HCT116 (cell line): ENCODE measurements around the gene PACRG. TPM values are rescaled to one million over a fixed set of nuclear protein-coding genes. Genes with fewer than 3 reads are reported as not detected.

Source experiments
- ATAC-seq: fragments of 200-7000 bp; cut with Tn5 transposase; 2 replicates; pipeline ENCODE4 v1.9.1; 2020; ENCODE audit warnings: mild to moderate bottlenecking, moderate library complexity
- BruUV-seq: library from RNA; stranded (reverse); fragments of 400-500 nt; replicated peaks from 2 replicates; lab custom pipeline; 2021; lab: Mats Ljungman, UMichigan
- CTCF ChIA-PET: fragments of 300-600 bp; sonication (Branson Sonifier 250); formaldehyde crosslinking; loops from one replicate; lab custom pipeline; 2021; ENCODE audit warnings: antibody characterized with exemption; lab: Charles Lee
- POLR2A ChIA-PET: fragments of 300-600, 350-600 bp; sonication (Branson Sonifier 250); formaldehyde crosslinking; loops from one replicate; lab custom pipeline; 2021; ENCODE audit warnings: antibody characterized with exemption; lab: Charles Lee
- RAD21 ChIA-PET, 2 experiments: fragments of 300-600 bp; sonication (Branson Sonifier 250); formaldehyde crosslinking; loops; one replicate each; lab custom pipeline; 2023; ENCODE audit warnings: low total read pairs in 2 of 2; ENCODE audit not compliant: uncharacterized antibody in 2 of 2, unreplicated experiment in 2 of 2, low non-redundant PET in 1 of 2; lab: Charles Lee
- DNase-seq: peaks from one replicate; pipeline ENCODE4 v3.0.0-alpha.2; 2010; ENCODE audit warnings: low read depth, low spot score
- H2AFZ ChIP-seq: fragments of 200-600 bp; shearing (Covaris generic), sonication (generic); 2 replicates; pipeline ENCODE4 v1.6.1; 2017; ENCODE audit warnings: low read depth, mixed run types, mixed read lengths, antibody characterized with exemption, low read length; ENCODE audit not compliant: poor library complexity, severe bottlenecking
- H3K27ac ChIP-seq: 2 replicates; pipeline ENCODE4 v1.5.1; 2012; ENCODE audit warnings: low read depth, low read length
- H3K27me3 ChIP-seq: fragments of 200-600 bp; sonication (generic); 2 replicates; pipeline ENCODE4 v1.6.1; 2016; ENCODE audit warnings: mixed run types, low read length, mixed read lengths; ENCODE audit not compliant: insufficient read depth
- H3K36me3 ChIP-seq, 2 experiments: fragments of 200-500 bp in 1 of 2; fragments of 200-600 bp in 1 of 2; sonication (Bioruptor generic) in 1 of 2; sonication (generic) in 1 of 2; 2 replicates each; pipeline versions ENCODE4 v1.5.1 to v1.6.1; 2014 to 2016; ENCODE audit warnings: low read length in 2 of 2, inconsistent platforms in 1 of 2, mixed read lengths in 1 of 2, mixed run types in 1 of 2; ENCODE audit not compliant: insufficient read depth in 2 of 2, control insufficient read depth in 1 of 2
- H3K4me1 ChIP-seq, 2 experiments: fragments of 200-600 bp in 1 of 2; sonication (generic) in 1 of 2; 2 replicates each; pipeline versions ENCODE4 v1.5.1 to v1.6.1; 2012 to 2017; ENCODE audit warnings: low read length in 2 of 2, inconsistent platforms in 1 of 2, mild to moderate bottlenecking in 1 of 2, mixed read lengths in 1 of 2, mixed run types in 1 of 2, moderate library complexity in 1 of 2; ENCODE audit not compliant: insufficient read depth in 2 of 2, control insufficient read depth in 1 of 2
- H3K4me2 ChIP-seq: fragments of 200-600 bp; sonication (generic); 2 replicates; pipeline ENCODE4 v1.6.1; 2017; ENCODE audit warnings: mixed run types, low read length, mixed read lengths
- H3K4me3 ChIP-seq, 2 experiments: fragments of 200-600 bp in 1 of 2; sonication (generic) in 1 of 2; replicated peaks in 1 of 2; 2 replicates each; pipeline ENCODE4 v1.5.1; 2011 to 2016; ENCODE audit warnings: low read length in 2 of 2, control low read depth in 1 of 2, low read depth in 1 of 2, mild to moderate bottlenecking in 1 of 2, mixed read lengths in 1 of 2, mixed run types in 1 of 2
- H3K79me2 ChIP-seq: fragments of 200-600 bp; sonication (generic); 2 replicates; pipeline ENCODE4 v1.6.1; 2017; ENCODE audit warnings: mild to moderate bottlenecking, mixed run types, low read length, moderate library complexity, mixed read lengths; ENCODE audit not compliant: insufficient read depth
- H3K9ac ChIP-seq: fragments of 200-600 bp; sonication (generic); 2 replicates; pipeline ENCODE4 v1.6.1; 2016; ENCODE audit warnings: low read length, mixed read lengths
- H3K9me2 ChIP-seq: fragments of 200-600 bp; sonication (generic), shearing (Covaris generic); 2 replicates; pipeline ENCODE4 v1.6.1; 2017; ENCODE audit warnings: mixed run types, mild to moderate bottlenecking, moderate library complexity; ENCODE audit not compliant: insufficient read depth
- H3K9me3 ChIP-seq, 2 experiments: fragments of 200-500 bp in 1 of 2; fragments of 200-600 bp in 1 of 2; sonication (Bioruptor generic) in 1 of 2; sonication (generic) in 1 of 2; 2 replicates each; pipeline ENCODE4 v1.6.1; 2014 to 2017; ENCODE audit warnings: low read length in 2 of 2, mixed read lengths in 2 of 2, inconsistent platforms in 1 of 2, low read depth in 1 of 2, mild to moderate bottlenecking in 1 of 2, mixed run types in 1 of 2, moderate library complexity in 1 of 2; ENCODE audit not compliant: control insufficient read depth in 1 of 2, insufficient read depth in 1 of 2
- H4K20me1 ChIP-seq: fragments of 200-600 bp; sonication (generic), shearing (Covaris generic); 2 replicates; pipeline ENCODE4 v1.6.1; 2017; ENCODE audit warnings: mixed run types, mild to moderate bottlenecking, moderate library complexity; ENCODE audit not compliant: insufficient read depth
- ATF3 ChIP-seq: IDR thresholded peaks from 2 replicates; pipeline ENCODE4 v1.6.1; 2012
- CBX3 ChIP-seq: IDR thresholded peaks from 2 replicates; pipeline ENCODE4 v1.6.1; 2012; ENCODE audit warnings: low read depth
- CTCF ChIP-seq, 3 experiments: fragments of 200-600 bp in 1 of 3; sonication (generic) in 1 of 3; IDR thresholded peaks in 2 of 3; conservative IDR thresholded peaks in 1 of 3; 2 replicates each; pipeline ENCODE4 v1.5.1; 2012 to 2017; ENCODE audit warnings: low read depth in 2 of 3, low read length in 2 of 3, antibody characterized with exemption in 1 of 3, borderline replicate concordance in 1 of 3, control low read depth in 1 of 3, mild to moderate bottlenecking in 1 of 3, mixed read lengths in 1 of 3, mixed run types in 1 of 3, moderate library complexity in 1 of 3; ENCODE audit not compliant: insufficient read depth in 1 of 3
- EGR1 ChIP-seq: IDR thresholded peaks from 2 replicates; pipeline ENCODE4 v1.6.1; 2012; ENCODE audit warnings: low read depth
- ELF1 ChIP-seq: IDR thresholded peaks from 2 replicates; pipeline ENCODE4 v1.6.1; 2012; ENCODE audit warnings: low read depth, borderline replicate concordance
- EZH2 ChIP-seq: fragments of 200-600 bp; sonication (generic); IDR thresholded peaks from 2 replicates; pipeline ENCODE4 v1.6.1; 2017; ENCODE audit warnings: antibody characterized with exemption, mixed run types
- EZH2phosphoT487 ChIP-seq: fragments of 200-600 bp; IDR thresholded peaks from 2 replicates; pipeline ENCODE4 v1.6.1; 2018; ENCODE audit warnings: antibody characterized with exemption, borderline replicate concordance
- JUND ChIP-seq: IDR thresholded peaks from 2 replicates; pipeline ENCODE4 v1.6.1; 2012
- MAX ChIP-seq: IDR thresholded peaks from 2 replicates; pipeline ENCODE4 v1.6.1; 2012
- POLR2A ChIP-seq: IDR thresholded peaks from 2 replicates; pipeline ENCODE4 v1.7.0; 2011; ENCODE audit warnings: borderline replicate concordance; ENCODE audit not compliant: insufficient read depth, insufficient read length; ENCODE audit errors: extremely low read depth
- POLR2AphosphoS5 ChIP-seq: IDR thresholded peaks from 2 replicates; pipeline ENCODE4 v1.6.1; 2011; ENCODE audit warnings: mild to moderate bottlenecking, low read depth, low read length, moderate library complexity
- RAD21 ChIP-seq: IDR thresholded peaks from 2 replicates; pipeline ENCODE4 v1.6.1; 2012; ENCODE audit warnings: low read depth, mild to moderate bottlenecking
- REST ChIP-seq: IDR thresholded peaks from 2 replicates; pipeline ENCODE4 v1.6.1; 2012; ENCODE audit warnings: low read depth
- SRF ChIP-seq: IDR thresholded peaks from 2 replicates; pipeline ENCODE4 v1.6.1; 2012; ENCODE audit warnings: low read depth
- TCF7L2 ChIP-seq: IDR thresholded peaks from 2 replicates; pipeline ENCODE4 v1.7.0; 2011; ENCODE audit warnings: borderline replicate concordance, inconsistent platforms; ENCODE audit not compliant: insufficient read depth, insufficient read length; ENCODE audit errors: extremely low read depth
- YY1 ChIP-seq: IDR thresholded peaks from 2 replicates; pipeline ENCODE4 v1.6.1; 2011; ENCODE audit warnings: low read length, low read depth, moderate library complexity, mild to moderate bottlenecking; ENCODE audit not compliant: insufficient replicate concordance; ENCODE audit errors: extremely low read depth
- intact Hi-C: fragments of 100-400 bp; cut with micrococcal nuclease; formaldehyde crosslinking; loops from 2 replicates; pipeline ENCODE4 v1.10.0; 2022
- total RNA-seq: library from RNA; stranded (reverse); gene quantifications from one replicate; pipeline ENCODE4 v1.2.1, GENCODE V29; 2021; ENCODE audit not compliant: unreplicated experiment

Gene PACRG
- total RNA-seq, 1 experiment from 2014 or later: 0.71 TPM

GRCh38 chr6:163261361-163261760 lies 533.6 kb downstream of the PACRG start:
- Histone ChIP-seq H3K4me1 (no peaks in the 10 kb centered on the region), H3K9me3 (no peaks in the 10 kb centered on the region), H4K20me1 (no peaks in the 10 kb centered on the region), H3K79me2 (no peaks in the 10 kb centered on the region), H2AFZ (no peak overlapping the region), H3K9me2 (no peaks in the 10 kb centered on the region)
- no TSS peak for BruUV-seq
- ChIA-PET POLR2A (no interaction called here), CTCF (no interaction called here)
- TF ChIP-seq JUND (no peak), RAD21 (no peak), REST (no peak), TCF7L2 (no peak), ATF3 (no peak), EZH2phosphoT487 (no peak), POLR2A (no peak), MAX (no peak), YY1 (no peak), CBX3 (no peak), POLR2AphosphoS5 (no peak), ELF1 (no peak), EZH2 (no peak), SRF (no peak), CTCF (IDR thresholded peaks at IDR 0.05 in 2 of 3, conservative IDR thresholded peaks at IDR 0.05 in 1 of 3; ENCODE audit: borderline replicate concordance in 1 of 3, insufficient read depth in 1 of 3, low read depth in 2 of 3, low read length in 2 of 3) (no peak), EGR1 (no peak)
- TF ChIP-seq, all 23 proteins: peak for 0
- DNase-seq (no peak), ATAC-seq (no peak)
- H3K27ac ChIP-seq: no peak overlapping the region
- no peak overlapping the region for H3K9ac ChIP-seq
- RAD21 ChIA-PET: no interaction called here
- intact Hi-C loops: no loop called here
- H3K36me3 ChIP-seq: no peaks in the 10 kb centered on the region
- no peaks in the 10 kb centered on the region for H3K27me3 ChIP-seq
- H3K4me3 ChIP-seq: no peak overlapping the region
- no peak overlapping the region for H3K4me2 ChIP-seq
